Common myeloid progenitor, CD34-positive (primary cell): ENCODE measurements around the gene CD93.

Experiments used
- CTCF ChIA-PET: fragments of 350-600 bp; sonication (Branson Sonifier 250); formaldehyde crosslinking; loops from one replicate; lab custom pipeline; 2021; ENCODE audit warnings: antibody characterized with exemption; lab: Charles Lee
- POLR2A ChIA-PET: fragments of 350-600 bp; sonication (Branson Sonifier 250); formaldehyde crosslinking; loops from one replicate; lab custom pipeline; 2021; ENCODE audit warnings: antibody characterized with exemption; lab: Charles Lee
- DNase-seq, 3 donors: peaks; one replicate each; pipeline versions ENCODE4 v3.0.0 to v3.0.0-alpha.2; 2013
- H3K27ac ChIP-seq, 2 experiments: 1 replicate in 1 of 2; 2 replicates in 1 of 2; pipeline ENCODE4 v1.7.0; 2013; ENCODE audit warnings: inconsistent platforms in 2 of 2, low read length in 2 of 2, mild to moderate bottlenecking in 2 of 2, low read depth in 1 of 2, moderate library complexity in 1 of 2; ENCODE audit not compliant: severe bottlenecking in 2 of 2, insufficient read depth in 1 of 2, poor library complexity in 1 of 2
- H3K27me3 ChIP-seq, 5 experiments: replicated peaks in 2 of 5; 1 replicate in 3 of 5; 2 replicates in 2 of 5; pipeline versions ENCODE4 v1.6.1 to v1.7.0; 2013; ENCODE audit warnings: low read length in 4 of 5, mild to moderate bottlenecking in 2 of 5, moderate library complexity in 2 of 5, inconsistent platforms in 1 of 5; ENCODE audit not compliant: insufficient read depth in 5 of 5, control insufficient read depth in 4 of 5
- H3K36me3 ChIP-seq, 4 experiments: 1 replicate in 2 of 4; 2 replicates in 2 of 4; pipeline versions ENCODE4 v1.6.1 to v1.7.0; 2013; ENCODE audit warnings: low read length in 3 of 4, control low read depth in 1 of 4, mild to moderate bottlenecking in 1 of 4; ENCODE audit not compliant: control insufficient read depth in 4 of 4, insufficient read depth in 4 of 4
- H3K4me1 ChIP-seq, 4 experiments: 1 replicate in 3 of 4; 2 replicates in 1 of 4; pipeline versions ENCODE4 v1.6.1 to v1.7.1; 2013; ENCODE audit warnings: low read length in 3 of 4, mild to moderate bottlenecking in 3 of 4, control low read depth in 1 of 4, inconsistent platforms in 1 of 4, moderate library complexity in 1 of 4; ENCODE audit not compliant: control insufficient read depth in 4 of 4, insufficient read depth in 4 of 4; ENCODE audit errors: control extremely low read depth in 1 of 4
- H3K4me3 ChIP-seq, 7 experiments: 1 replicate in 4 of 7; 2 replicates in 3 of 7; pipeline versions ENCODE4 v1.5.1 to v1.7.0; 2013; ENCODE audit warnings: mild to moderate bottlenecking in 7 of 7, low read length in 6 of 7, moderate library complexity in 6 of 7, inconsistent platforms in 2 of 7, low read depth in 2 of 7, control low read depth in 1 of 7; ENCODE audit not compliant: insufficient read depth in 4 of 7, control insufficient read depth in 1 of 7; ENCODE audit errors: extremely low read depth in 1 of 7
- H3K9me3 ChIP-seq, 5 experiments: 1 replicate in 4 of 5; 2 replicates in 1 of 5; pipeline versions ENCODE4 v1.6.1 to v1.7.1; 2013; ENCODE audit warnings: low read length in 4 of 5, mild to moderate bottlenecking in 2 of 5, inconsistent platforms in 1 of 5, low read depth in 1 of 5, moderate library complexity in 1 of 5; ENCODE audit not compliant: control insufficient read depth in 4 of 5, insufficient read depth in 2 of 5; ENCODE audit errors: control extremely low read depth in 1 of 5
- WGBS: methylation state at CpG from one replicate; pipeline ENCODE4 v1.1.5; 2013; ENCODE audit not compliant: insufficient coverage; 5-methylcytosine and 5-hydroxymethylcytosine counted together

The CD93 gene

DNA sequence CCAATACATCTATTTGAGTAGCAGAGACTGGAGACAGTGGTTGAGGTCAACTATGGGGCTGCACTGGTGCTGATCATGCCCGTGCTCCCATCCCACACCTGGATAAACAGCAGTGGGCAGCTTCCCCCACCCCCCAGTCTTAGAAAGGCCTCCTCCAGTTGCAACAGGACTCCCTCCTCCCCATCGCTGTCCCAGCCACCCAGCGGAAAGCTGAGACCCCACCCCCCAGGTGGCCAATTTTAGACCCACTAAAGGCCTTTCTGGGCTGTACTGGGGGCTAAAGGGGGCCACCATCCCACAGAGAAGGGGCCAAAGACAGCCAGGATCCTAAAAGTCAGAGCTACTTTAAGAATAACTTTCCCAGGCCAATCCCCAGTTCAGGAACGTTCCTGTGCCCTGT, 52.2 kb downstream of the CD93 start:
- Histone ChIP-seq H3K9me3 (no peaks in the 10 kb centered on the region), H3K36me3 (no peaks in the 10 kb centered on the region), H3K27me3 (peaks cover 0 to 40% (median 6%) of the 10 kb centered on the region in 5 experiments), H3K27ac (no peak overlapping the region), H3K4me1 (peaks cover 7 to 42% (median 24%) of the 10 kb centered on the region in 4 experiments), H3K4me3 (no peak overlapping the region)
- CTCF ChIA-PET, result interaction anchor here (1.2 kb wide), 1 partner anchor 17 kb away, joined by 6 read pairs; no protein-coding TSS in a partner anchor
- DNase-seq, result no peak
- POLR2A ChIA-PET, result no interaction called here
- WGBS, result 100% methylated on average over 3 of the region's 4 CpGs

- H3K4me3 ChIP-seq, result peak overlapping the region in 1 of 7 experiments; percentile 29
- WGBS, result 5% methylated on average over 5 of the region's 5 CpGs
- peaks cover 0 to 30% (median 6%) of the 10 kb centered on the region in 5 experiments for H3K27me3 ChIP-seq
- DNase-seq, result no peak
- H3K4me1 ChIP-seq, result peaks cover 10 to 54% (median 34%) of the 10 kb centered on the region in 4 experiments
- ChIA-PET POLR2A (no interaction called here), CTCF (interaction anchor here (1.1 to 1.6 kb wide), 3 partner anchors 12 to 341 kb away, joined by 3 to 5 read pairs (median 3); no protein-coding TSS in a partner anchor)
- H3K36me3 ChIP-seq, result no peaks in the 10 kb centered on the region
- H3K9me3 ChIP-seq, result no peaks in the 10 kb centered on the region
- no peak overlapping the region for H3K27ac ChIP-seq
These were observed 53.4 kb downstream of the CD93 start for GRCh38 chr20:23032750-23033078.

DNA sequence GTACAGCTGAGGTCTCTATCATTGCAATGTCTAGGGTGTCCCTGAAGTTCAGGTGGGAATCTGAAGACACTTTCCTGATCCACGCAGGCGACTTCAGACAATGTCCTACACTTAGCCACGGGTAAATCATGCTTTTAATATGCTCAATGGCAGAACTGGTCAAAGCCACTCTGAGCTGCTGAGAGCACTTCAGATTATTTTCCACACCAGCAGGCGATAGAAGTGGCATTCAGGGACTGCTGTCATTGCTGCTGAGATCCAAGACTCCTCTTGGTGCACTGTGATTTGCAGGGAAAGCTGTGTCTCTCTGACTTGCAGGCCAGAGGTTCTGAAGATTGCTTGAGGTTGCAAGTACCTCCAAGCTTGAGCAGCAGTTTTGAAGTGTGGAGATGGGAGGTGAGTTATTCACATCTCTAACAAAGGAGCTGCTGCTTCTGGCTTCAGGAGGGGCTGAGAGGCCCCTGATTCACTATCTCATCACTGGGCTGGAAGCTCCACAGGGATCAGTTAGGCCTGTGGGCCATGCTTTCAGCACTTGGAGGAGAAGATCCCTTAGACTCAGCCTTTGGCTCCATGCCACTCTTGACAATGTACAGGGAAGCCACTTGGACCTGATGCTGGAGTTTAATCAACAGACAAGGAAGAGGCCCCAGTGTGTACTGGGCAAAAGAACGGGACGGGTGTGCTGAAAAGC, 53.9 kb downstream of the CD93 start:
- H3K9me3 ChIP-seq, result no peaks in the 10 kb centered on the region
- H3K4me1 ChIP-seq, result peaks cover 11 to 59% (median 39%) of the 10 kb centered on the region in 4 experiments
- H3K27me3 ChIP-seq, result peaks cover 0 to 29% (median 6%) of the 10 kb centered on the region in 5 experiments
- POLR2A ChIA-PET, result no interaction called here
- no peak overlapping the region for H3K27ac ChIP-seq
- H3K4me3 ChIP-seq, result no peak overlapping the region
- H3K36me3 ChIP-seq, result no peaks in the 10 kb centered on the region
- CTCF ChIA-PET, result interaction anchor here (1.1 to 1.6 kb wide), 3 partner anchors 13 to 340 kb away, joined by 3 to 5 read pairs (median 3); no protein-coding TSS in a partner anchor
- DNase-seq, result no peak
- WGBS, result 78% methylated on average over 6 of the region's 6 CpGs

DNA sequence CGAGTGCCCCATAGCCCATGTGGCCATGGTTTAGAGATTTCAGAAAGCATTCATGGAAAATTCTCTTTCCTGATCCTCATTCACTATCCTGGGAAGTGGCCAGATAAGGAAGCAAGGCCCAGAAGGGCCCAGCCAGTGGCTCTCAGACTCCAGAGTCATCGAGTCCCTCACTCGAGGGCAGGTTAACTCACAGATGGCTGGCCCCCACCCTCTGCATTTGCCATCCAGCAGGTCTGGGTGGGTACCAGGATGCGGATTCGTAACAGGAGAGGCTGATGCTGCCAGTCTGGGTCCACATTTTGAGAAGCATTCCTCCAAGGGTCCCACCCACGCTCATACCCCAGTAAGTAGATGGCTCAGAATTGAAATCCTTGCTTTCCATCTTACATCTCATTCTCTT, 54.8 kb downstream of the CD93 start:
- peaks cover 11 to 59% (median 43%) of the 10 kb centered on the region in 4 experiments for H3K4me1 ChIP-seq
- no peaks in the 10 kb centered on the region for H3K9me3 ChIP-seq
- no peak overlapping the region for H3K27ac ChIP-seq
- no peak for DNase-seq
- POLR2A ChIA-PET, result no interaction called here
- peaks cover 0 to 24% (median 6%) of the 10 kb centered on the region in 5 experiments for H3K27me3 ChIP-seq
- H3K36me3 ChIP-seq, result no peaks in the 10 kb centered on the region
- CTCF ChIA-PET, result no interaction called here
- WGBS, result 100% methylated on average over 6 of the region's 6 CpGs
- H3K4me3 ChIP-seq, result no peak overlapping the region
